D721Med (cell line): ENCODE data around the gene PAFAH1B2.
A peak's percentile ranks its signal among the peaks of the same experiment; 100 is the strongest.
"Not testable (repeated sequence)": the region's sequence is repeated elsewhere in the genome, so short reads cannot be mapped to it uniquely, and the experiment has no call there.

ENCODE experiments used
- DNase-seq: peaks from one replicate; pipeline ENCODE4 v3.0.0; 2011; ENCODE audit warnings: low spot score; ENCODE audit not compliant: insufficient read length
- FAIRE-seq: peaks from 2 replicates; lab custom pipeline; 2011; peaks lifted over from hg19 to GRCh38; lab: Jason Lieb, UNC
- CTCF ChIP-seq: IDR thresholded peaks from 2 replicates; pipeline ENCODE4 v1.5.1; 2012; ENCODE audit warnings: mild to moderate bottlenecking, control low read depth; ENCODE audit not compliant: insufficient read depth; ENCODE audit errors: missing control alignments

The PAFAH1B2 gene

GRCh38 chr11:117130879-117131278 is 13.2 kb upstream of the PAFAH1B2 start:
- FAIRE-seq (no peak), DNase-seq (no peak)
- no peak for TF ChIP-seq CTCF

GRCh38 chr11:117134431-117134830 is 9.7 kb upstream of the PAFAH1B2 start:
- FAIRE-seq (no peak), DNase-seq (no peak)
- TF ChIP-seq CTCF, result no peak

GRCh38 chr11:117134979-117135378 is 9.1 kb upstream of the PAFAH1B2 start:
- FAIRE-seq, DNase-seq: not testable (repeated sequence)

GRCh38 chr11:117137223-117138086 is 6.6 kb upstream of the PAFAH1B2 start:
- FAIRE-seq, DNase-seq: not testable (repeated sequence)

GRCh38 chr11:117143390-117143789 is 697 bp upstream of the PAFAH1B2 start:
- DNase-seq, result no peak

GRCh38 chr11:117144477-117145392 is 648 bp downstream of the PAFAH1B2 start:
- peak; percentile 34 for DNase-seq
- TF ChIP-seq CTCF, result no peak
- FAIRE-seq, result no peak

More at GRCh38 chr11:117143390-117143789, 697 bp upstream of the PAFAH1B2 start:
- TF ChIP-seq CTCF, result no peak
- no peak for FAIRE-seq

GRCh38 chr11:117145393-117145761 is 1.3 kb downstream of the PAFAH1B2 start:
- FAIRE-seq (no peak), DNase-seq (no peak)

More at GRCh38 chr11:117145393-117145761, 1.3 kb downstream of the PAFAH1B2 start:
- TF ChIP-seq CTCF, result peak; percentile 9
